Measurements from ENCODE around the gene COL17A1.

Gene COL17A1

GRCh38 chr10:104103956-104104355 is 18.3 kb upstream of the COL17A1 start:
- no peaks in the 10 kb centered on the region for H3K4me1 ChIP-seq (ENCODE audit: low read length)
- TF ChIP-seq EZH2phosphoT487 (IDR thresholded peaks at IDR 0.05; ENCODE audit: low read depth) (no peak), CTCF (IDR thresholded peaks at IDR 0.05; ENCODE audit: low read depth, low read length) (no peak)
- H3K9ac ChIP-seq (ENCODE audit: low read length), result no peak overlapping the region
- H4K20me1 ChIP-seq (ENCODE audit: insufficient read depth, low read length), result no peaks in the 10 kb centered on the region
- H3K27ac ChIP-seq (ENCODE audit: low read length), result no peak overlapping the region
- no peak overlapping the region for H2AFZ ChIP-seq (ENCODE audit: low read depth, low read length)
- H3K4me2 ChIP-seq (ENCODE audit: low read length), result no peak overlapping the region
- no peaks in the 10 kb centered on the region for H3K9me3 ChIP-seq (ENCODE audit: insufficient read depth, low read length)
- H3K36me3 ChIP-seq (replicated peaks; ENCODE audit: low read depth, low read length), result no peaks in the 10 kb centered on the region
- no peaks in the 10 kb centered on the region for H3K79me2 ChIP-seq (ENCODE audit: low read length)
- H3K4me3 ChIP-seq (ENCODE audit: low read length), result no peak overlapping the region
- H3K27me3 ChIP-seq (ENCODE audit: low read depth, low read length), result no peaks in the 10 kb centered on the region

DNA sequence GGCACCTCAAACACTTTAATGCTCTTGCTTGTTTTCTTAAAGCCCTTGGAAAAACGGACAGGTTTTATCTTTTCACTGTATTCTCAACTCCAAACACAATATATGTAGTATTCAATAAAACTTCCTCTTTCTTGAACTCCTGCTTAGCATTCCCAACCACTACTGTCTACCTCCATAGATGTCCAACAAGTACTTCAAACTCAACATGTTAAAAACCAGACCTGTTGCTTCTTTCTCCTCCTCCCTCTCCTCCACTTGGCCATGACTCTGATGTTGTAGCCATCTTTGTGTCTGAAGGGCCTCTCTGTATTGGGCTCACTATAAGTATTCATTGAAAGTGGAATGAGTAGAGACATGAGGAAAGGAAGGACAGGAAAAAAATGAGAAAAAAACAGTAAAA is 16.2 kb upstream of the COL17A1 start:
- Histone ChIP-seq H3K4me2 (ENCODE audit: low read length) (no peak overlapping the region), H3K36me3 (replicated peaks; ENCODE audit: low read depth, low read length) (no peaks in the 10 kb centered on the region)

DNA sequence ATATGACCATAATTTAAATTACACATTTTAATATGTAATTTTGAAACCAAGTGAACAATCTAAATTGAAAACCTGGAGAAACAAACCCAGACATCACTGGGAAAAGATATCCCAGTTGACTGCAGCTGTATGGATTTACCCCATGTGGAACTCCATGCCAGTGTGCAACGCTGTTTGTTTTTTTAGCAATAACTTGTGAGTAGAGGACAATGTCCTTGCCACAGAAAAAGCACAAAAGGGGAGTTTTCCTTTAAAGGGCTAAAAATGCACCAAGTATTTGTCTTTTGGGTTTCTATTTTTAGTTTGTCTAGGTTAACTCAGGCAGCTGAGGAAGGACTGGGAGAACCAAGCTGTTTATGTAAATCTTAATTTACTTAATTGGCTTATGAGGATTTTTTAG is 15.1 kb upstream of the COL17A1 start:
- no peak for TF ChIP-seq EZH2phosphoT487 (IDR thresholded peaks at IDR 0.05; ENCODE audit: low read depth)
- TF ChIP-seq CTCF (IDR thresholded peaks at IDR 0.05; ENCODE audit: low read depth, low read length), result no peak
- Histone ChIP-seq H4K20me1 (ENCODE audit: insufficient read depth, low read length) (no peaks in the 10 kb centered on the region), H3K9ac (ENCODE audit: low read length) (no peak overlapping the region), H3K79me2 (ENCODE audit: low read length) (no peaks in the 10 kb centered on the region), H3K27ac (ENCODE audit: low read length) (no peak overlapping the region), H3K36me3 (replicated peaks; ENCODE audit: low read depth, low read length) (no peaks in the 10 kb centered on the region), H3K27me3 (ENCODE audit: low read depth, low read length) (no peaks in the 10 kb centered on the region), H3K4me3 (ENCODE audit: low read length) (no peak overlapping the region), H3K9me3 (ENCODE audit: insufficient read depth, low read length) (no peaks in the 10 kb centered on the region), H2AFZ (ENCODE audit: low read depth, low read length) (no peak overlapping the region), H3K4me2 (ENCODE audit: low read length) (no peak overlapping the region), H3K4me1 (ENCODE audit: low read length) (no peaks in the 10 kb centered on the region)

More for the DNA sequence above, 16.2 kb upstream of the COL17A1 start:
- TF ChIP-seq CTCF (IDR thresholded peaks at IDR 0.05; ENCODE audit: low read depth, low read length), result no peak
- TF ChIP-seq EZH2phosphoT487 (IDR thresholded peaks at IDR 0.05; ENCODE audit: low read depth), result no peak
- Histone ChIP-seq H4K20me1 (ENCODE audit: insufficient read depth, low read length) (no peaks in the 10 kb centered on the region), H3K27ac (ENCODE audit: low read length) (no peak overlapping the region), H3K9me3 (ENCODE audit: insufficient read depth, low read length) (no peaks in the 10 kb centered on the region), H2AFZ (ENCODE audit: low read depth, low read length) (no peak overlapping the region), H3K4me1 (ENCODE audit: low read length) (no peaks in the 10 kb centered on the region), H3K4me3 (ENCODE audit: low read length) (no peak overlapping the region), H3K9ac (ENCODE audit: low read length) (no peak overlapping the region), H3K27me3 (ENCODE audit: low read depth, low read length) (no peaks in the 10 kb centered on the region), H3K79me2 (ENCODE audit: low read length) (no peaks in the 10 kb centered on the region)

DNA sequence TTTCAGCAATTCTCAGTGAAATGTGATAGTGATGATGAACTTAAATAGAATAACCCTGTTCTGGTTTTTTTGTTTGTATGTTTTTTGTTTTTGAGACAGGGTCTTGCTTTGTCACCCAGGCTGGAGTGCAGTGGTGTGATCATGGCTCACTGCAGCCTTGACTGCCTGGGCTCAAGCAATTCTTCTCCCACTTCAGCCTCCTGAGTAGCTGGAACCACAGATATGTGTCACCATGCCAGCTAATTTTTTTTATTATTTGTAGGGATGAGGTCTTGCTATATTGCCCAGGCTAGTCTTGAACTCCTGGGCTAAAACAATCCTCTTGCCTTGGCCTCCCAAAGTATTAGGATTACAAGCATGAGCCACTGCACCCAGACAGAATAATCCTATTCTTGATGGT is 14.3 kb upstream of the COL17A1 start:
- no peak overlapping the region for H3K4me2 ChIP-seq (ENCODE audit: low read length)
- no peak overlapping the region for H2AFZ ChIP-seq (ENCODE audit: low read depth, low read length)
- H3K27me3 ChIP-seq (ENCODE audit: low read depth, low read length), result no peaks in the 10 kb centered on the region
- H3K4me1 ChIP-seq (ENCODE audit: low read length), result no peaks in the 10 kb centered on the region
- H3K27ac ChIP-seq (ENCODE audit: low read length), result no peak overlapping the region
- H3K36me3 ChIP-seq (replicated peaks; ENCODE audit: low read depth, low read length), result no peaks in the 10 kb centered on the region
- H3K4me3 ChIP-seq (ENCODE audit: low read length), result no peak overlapping the region
- H3K9ac ChIP-seq (ENCODE audit: low read length), result no peak overlapping the region
- H3K9me3 ChIP-seq (ENCODE audit: insufficient read depth, low read length), result no peaks in the 10 kb centered on the region
- TF ChIP-seq CTCF (IDR thresholded peaks at IDR 0.05; ENCODE audit: low read depth, low read length), result no peak
- TF ChIP-seq EZH2phosphoT487 (IDR thresholded peaks at IDR 0.05; ENCODE audit: low read depth), result no peak
- no peaks in the 10 kb centered on the region for H4K20me1 ChIP-seq (ENCODE audit: insufficient read depth, low read length)
- H3K79me2 ChIP-seq (ENCODE audit: low read length), result no peaks in the 10 kb centered on the region

All from OCI-LY3 (cell line).